A549 (cell line): ENCODE data around the gene MERTK. TPM values are rescaled to one million over a fixed set of nuclear protein-coding genes. Genes with fewer than 3 reads are reported as not detected.

ENCODE experiments used
- ATAC-seq, 2 experiments: fragments of 200-7000 bp in 1 of 2; fragments of >200 bp in 1 of 2; cut with Nextera tagmentation in 1 of 2; cut with Tn5 transposase in 1 of 2; 3 replicates each; pipeline versions ENCODE4 v1.8.0 to v1.9.1; 2018 to 2020; ENCODE audit warnings: mild to moderate bottlenecking in 1 of 2, moderate library complexity in 1 of 2
- CTCF ChIA-PET: fragments of 300-600 bp; sonication (Branson Sonifier 250); formaldehyde crosslinking; extraction: SDS; loops from one replicate; lab custom pipeline; 2021; ENCODE audit warnings: antibody characterized with exemption, inconsistent platforms; lab: Yijun Ruan, JAX
- POLR2A ChIA-PET: fragments of 350-600 bp; formaldehyde crosslinking; extraction: SDS; loops from one replicate; lab custom pipeline; 2021; ENCODE audit warnings: antibody characterized with exemption, inconsistent platforms; lab: Yijun Ruan, JAX
- DNase-seq, 2 experiments: peaks; one replicate each; pipeline versions ENCODE4 v3.0.0 to v3.0.0-alpha.2; 2011 to 2016; ENCODE audit warnings: low read depth in 1 of 2, low spot score in 1 of 2
- FAIRE-seq: peaks from 2 replicates; lab custom pipeline; 2011; peaks lifted over from hg19 to GRCh38; lab: Jason Lieb, UNC
- H3K27ac ChIP-seq, 2 experiments: fragments of >200 bp; sonication (Bioruptor Twin); formaldehyde crosslinking; 3 replicates each; pipeline ENCODE4 v1.5.1; 2016 to 2017
- H3K4me1 ChIP-seq: fragments of >200 bp; sonication (Bioruptor Twin); formaldehyde crosslinking; 3 replicates; pipeline ENCODE4 v1.6.1; 2016
- H3K4me2 ChIP-seq: fragments of >200 bp; sonication (Bioruptor Twin); formaldehyde crosslinking; 3 replicates; pipeline ENCODE4 v1.6.1; 2016
- H3K4me3 ChIP-seq: fragments of >200 bp; sonication (Bioruptor Twin); formaldehyde crosslinking; 3 replicates; pipeline ENCODE4 v1.5.1; 2016
- H3K9me3 ChIP-seq: fragments of >200 bp; sonication (Bioruptor Twin); formaldehyde crosslinking; 3 replicates; pipeline ENCODE4 v1.6.1; 2016
- BHLHE40 ChIP-seq: IDR thresholded peaks from 2 replicates; pipeline ENCODE4 v1.6.1; 2012; ENCODE audit warnings: low read depth, low read length, inconsistent platforms
- CTCF ChIP-seq: fragments of >200 bp; sonication (Bioruptor Twin); formaldehyde crosslinking; IDR thresholded peaks from 3 replicates; pipeline ENCODE4 v1.5.1; 2016
- EHF ChIP-seq: fragments of 250-450 bp; sonication (Bioruptor Pico); IDR thresholded peaks from 2 replicates; pipeline ENCODE4 v1.5.0; 2020; ENCODE audit warnings: mild to moderate bottlenecking
- FOSB ChIP-seq: fragments of 250-450 bp; sonication (Bioruptor Pico); IDR thresholded peaks from 2 replicates; pipeline ENCODE4 v1.5.0; 2020; ENCODE audit warnings: mild to moderate bottlenecking, moderate library complexity
- GATA3 ChIP-seq: IDR thresholded peaks from 2 replicates; pipeline ENCODE4 v1.6.1; 2012; ENCODE audit warnings: borderline replicate concordance
- HMGXB4 ChIP-seq: fragments of 250-450 bp; sonication (Bioruptor Pico); IDR thresholded peaks from 2 replicates; pipeline ENCODE4 v1.5.0; 2021; ENCODE audit warnings: mild to moderate bottlenecking, moderate library complexity, borderline replicate concordance
- JUNB ChIP-seq: fragments of >200 bp; sonication (Bioruptor Twin); formaldehyde crosslinking; IDR thresholded peaks from 2 replicates; pipeline ENCODE4 v1.6.1; 2016
- NFE2L2 ChIP-seq: fragments of 150-350 bp; conservative IDR thresholded peaks from 2 replicates; pipeline ENCODE4 v1.6.1; 2014; ENCODE audit warnings: low read length
- PHF8 ChIP-seq: fragments of 200-600 bp; sonication (generic); IDR thresholded peaks from 2 replicates; pipeline ENCODE4 v1.6.1; 2016; ENCODE audit warnings: low read depth, mild to moderate bottlenecking, antibody characterized with exemption, moderate library complexity, borderline replicate concordance
- POLR2A ChIP-seq: IDR thresholded peaks from 2 replicates; pipeline ENCODE4 v1.6.1; 2012; ENCODE audit warnings: mild to moderate bottlenecking, low read length
- RAD21 ChIP-seq, 2 experiments: fragments of >200 bp in 1 of 2; sonication (Bioruptor Twin) in 1 of 2; formaldehyde crosslinking in 1 of 2; IDR thresholded peaks in 1 of 2; conservative IDR thresholded peaks in 1 of 2; 2 replicates in 1 of 2; 3 replicates in 1 of 2; pipeline ENCODE4 v1.6.1; 2012 to 2018; ENCODE audit warnings: inconsistent platforms in 1 of 2
- RARB ChIP-seq: fragments of 250-450 bp; sonication (Bioruptor Pico); IDR thresholded peaks from 2 replicates; pipeline ENCODE4 v1.8.0; 2021; ENCODE audit warnings: mild to moderate bottlenecking, moderate library complexity
- RCOR1 ChIP-seq: fragments of 150-350 bp; IDR thresholded peaks from 2 replicates; pipeline ENCODE4 v1.6.1; 2014; ENCODE audit warnings: antibody characterized with exemption, low read length, low read depth
- SREBF2 ChIP-seq: fragments of 450-650 bp; IDR thresholded peaks from 2 replicates; pipeline ENCODE4 v1.6.1; 2014; ENCODE audit warnings: mild to moderate bottlenecking, moderate library complexity
- USF2 ChIP-seq: fragments of 450-650 bp; IDR thresholded peaks from 2 replicates; pipeline ENCODE4 v1.6.1; 2014; ENCODE audit warnings: antibody characterized with exemption
- WGBS: methylation state at CpG from one replicate; pipeline ENCODE4 v1.1.6; 2017; ENCODE audit errors: missing lambda C conversion rate; 5-methylcytosine and 5-hydroxymethylcytosine counted together
- polyA plus RNA-seq, 4 experiments: library from polyadenylated mRNA; depleted of rRNA in 3 of 4; stranded (reverse); fragments of >200 nt; fragmentation: RNase III in 1 of 4; extraction: RNeasy Plus Mini Kit Qiagen cat#74134 plus additional on column Dnase treatment in 1 of 4; gene quantifications; 2 replicates in 3 of 4; 3 replicates in 1 of 4; pipeline ENCODE4 v1.2.3, GENCODE V29; 2011 to 2017
- TF ChIP-seq, protein P1 (sequence below): fragments of 150-350 bp; IDR thresholded peaks from 2 replicates; pipeline ENCODE4 v1.6.1; 2014; ENCODE audit warnings: low read depth, mild to moderate bottlenecking, low read length
- TF ChIP-seq, protein P2 (sequence below): fragments of >200 bp; sonication (Bioruptor Twin); formaldehyde crosslinking; IDR thresholded peaks from 2 replicates; pipeline ENCODE4 v1.6.1; 2016

The MERTK gene
- polyA plus RNA-seq, 2 of the 4 experiments (the other 2 are of a cell fraction) = 1.4 to 4.0 TPM

- peak; percentile 92 for TF ChIP-seq CTCF
- no peak for TF ChIP-seq SREBF2
- no peak for TF ChIP-seq JUNB
- no peak for TF ChIP-seq EHF (CRISPR knock-in tag)
Observed at GRCh38 chr2:112048887-112049286, 150.5 kb downstream of the MERTK start (continued).

DNA sequence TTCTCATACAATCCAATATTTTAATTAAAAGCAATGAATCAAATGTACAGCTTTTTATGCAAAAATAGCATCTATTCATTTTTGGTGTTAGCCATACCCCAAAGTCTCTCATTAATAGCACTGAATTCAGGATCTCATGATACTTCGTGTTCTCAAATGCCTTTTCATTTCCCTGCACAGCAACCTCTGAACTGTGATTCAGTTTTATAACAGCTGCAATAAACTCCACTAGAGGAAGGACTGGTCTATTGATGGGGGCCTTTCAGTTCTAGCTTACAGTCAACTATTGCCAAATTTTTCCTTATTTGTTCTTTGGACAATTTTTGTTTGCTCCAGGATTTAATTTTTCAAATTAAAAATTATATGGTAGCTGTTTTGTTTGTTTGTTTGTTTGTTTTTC, 151.9 kb downstream of the MERTK start:
- Histone ChIP-seq H3K4me2 (no peak overlapping the region), H3K27ac (no peak overlapping the region), H3K4me1 (peaks cover 6% of the 10 kb centered on the region; the same call in 1 of the 3 replicates), H3K9me3 (peaks cover 15% of the 10 kb centered on the region), H3K4me3 (no peak overlapping the region)
- FAIRE-seq (no peak), ATAC-seq (no peak), DNase-seq (no peak)
- TF ChIP-seq RCOR1 = no peak
- TF ChIP-seq, protein P1, sequence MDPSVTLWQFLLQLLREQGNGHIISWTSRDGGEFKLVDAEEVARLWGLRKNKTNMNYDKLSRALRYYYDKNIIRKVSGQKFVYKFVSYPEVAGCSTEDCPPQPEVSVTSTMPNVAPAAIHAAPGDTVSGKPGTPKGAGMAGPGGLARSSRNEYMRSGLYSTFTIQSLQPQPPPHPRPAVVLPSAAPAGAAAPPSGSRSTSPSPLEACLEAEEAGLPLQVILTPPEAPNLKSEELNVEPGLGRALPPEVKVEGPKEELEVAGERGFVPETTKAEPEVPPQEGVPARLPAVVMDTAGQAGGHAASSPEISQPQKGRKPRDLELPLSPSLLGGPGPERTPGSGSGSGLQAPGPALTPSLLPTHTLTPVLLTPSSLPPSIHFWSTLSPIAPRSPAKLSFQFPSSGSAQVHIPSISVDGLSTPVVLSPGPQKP = no peak
- no peak for TF ChIP-seq HMGXB4 (CRISPR knock-in tag)
- TF ChIP-seq GATA3 = no peak
- no peak for TF ChIP-seq RAD21 (conservative IDR thresholded peaks at IDR 0.05 in 1 of 2, IDR thresholded peaks at IDR 0.05 in 1 of 2)
- TF ChIP-seq NFE2L2 = no peak
- TF ChIP-seq BHLHE40 = no peak
- TF ChIP-seq RARB (CRISPR knock-in tag) = no peak
- TF ChIP-seq, protein P2, sequence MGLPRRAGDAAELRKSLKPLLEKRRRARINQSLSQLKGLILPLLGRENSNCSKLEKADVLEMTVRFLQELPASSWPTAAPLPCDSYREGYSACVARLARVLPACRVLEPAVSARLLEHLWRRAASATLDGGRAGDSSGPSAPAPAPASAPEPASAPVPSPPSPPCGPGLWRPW = no peak
- 48% methylated on average over 1 of the region's 1 CpG for WGBS
- ChIA-PET POLR2A (no interaction called here), CTCF (interaction anchor here (0.8 to 13.6 kb wide), 5 partner anchors 9 to 167 kb away, joined by 3 to 336 read pairs (median 4); partner anchors contain the start of gene MERTK)

GRCh38 chr2:112053917-112054846, 155.8 kb downstream of the MERTK start:
- DNase-seq (peak; percentile 74 to 96), ATAC-seq (peak; percentile 76 to 77), FAIRE-seq (no peak)
- Histone ChIP-seq H3K4me3 (peak overlapping the region; percentile 61), H3K27ac (peak overlapping the region; percentile 76 to 88; a peak in 5 of 6 replicates), H3K4me2 (peak overlapping the region; percentile 87), H3K4me1 (peaks cover 16% of the 10 kb centered on the region), H3K9me3 (no peaks in the 10 kb centered on the region)
- ChIA-PET CTCF (interaction anchor here (0.6 to 13.6 kb wide), 3 partner anchors 50 to 201 kb away, joined by 3 to 336 read pairs (median 3); partner anchors contain the start of genes MERTK and ZC3H8), POLR2A (interaction anchor here (1.0 to 1.8 kb wide), 7 partner anchors 10 to 201 kb away, joined by 3 to 7 read pairs (median 4); partner anchors contain the start of genes MERTK and ZC3H8)
- 5% methylated on average over 23 of the region's 62 CpGs for WGBS
- TF ChIP-seq POLR2A (0 out of 2 replicates have a peak, but pooled peaks have one; percentile 13), PHF8 (peak; percentile 31; the same call in 1 of the 2 replicates), USF2 (no peak), FOSB (CRISPR knock-in tag) (no peak)
